ENCODE data around the gene SSX4B. TPM values are rescaled to one million over a fixed set of nuclear protein-coding genes. Genes with fewer than 3 reads are reported as not detected.
"Not testable (repeated sequence)": the region's sequence is repeated elsewhere in the genome, so short reads cannot be mapped to it uniquely, and the experiment has no call there.

SSX4B gene
- total RNA-seq, 2 donors from 2014 or later: not detected

GRCh38 chrX:48367717-48368408 is 43.9 kb downstream of the SSX4B start:
- ATAC-seq: peak; percentile 98
- not testable (repeated sequence) for H3K36me3 Mint-ChIP-seq; H3K27ac Mint-ChIP-seq; H3K9me3 Mint-ChIP-seq; DNase-seq (ENCODE audit: low spot score in 2 of 2)

DNA sequence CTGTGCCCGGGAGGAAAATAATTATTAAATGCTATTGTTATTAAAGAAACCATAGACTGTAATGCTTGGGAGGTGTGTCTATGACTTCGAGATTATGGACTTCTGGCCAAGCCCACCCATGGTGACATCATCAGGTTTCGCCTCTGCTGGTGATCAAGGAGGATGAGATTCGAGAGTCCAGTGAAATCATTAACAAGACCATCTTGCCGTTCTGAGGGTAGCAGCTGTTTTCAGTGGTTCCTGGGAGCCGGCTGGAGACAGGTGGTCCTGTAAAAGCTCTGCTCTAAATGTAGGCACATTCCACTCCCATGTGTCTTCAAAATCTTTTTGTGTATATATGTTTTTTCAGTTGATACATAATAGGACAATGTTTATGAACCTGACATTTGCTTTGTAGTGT is 52.5 kb downstream of the SSX4B start:
- not testable (repeated sequence) for H3K9me3 Mint-ChIP-seq, H3K36me3 Mint-ChIP-seq

DNA sequence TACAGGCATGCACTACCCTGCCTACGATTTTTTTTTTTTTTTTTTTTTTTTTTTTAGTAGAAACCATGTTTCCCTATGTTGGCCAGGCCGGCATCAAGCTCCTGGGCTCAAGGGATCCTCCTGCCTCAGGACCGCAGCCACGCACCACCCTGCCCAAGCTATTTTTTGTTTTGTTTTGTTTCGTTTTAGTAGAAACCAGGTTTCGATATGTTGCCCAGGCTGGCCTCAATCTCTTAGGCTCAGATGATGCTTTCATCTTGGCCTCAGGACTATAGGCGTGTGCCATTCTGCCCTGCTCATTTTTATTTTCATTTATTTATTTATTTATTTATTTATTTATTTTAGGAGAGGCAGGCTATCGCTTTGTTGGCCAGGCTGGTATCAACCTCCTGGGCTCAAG is 54.1 kb downstream of the SSX4B start:
- no peak overlapping the region for H3K27ac Mint-ChIP-seq
- ATAC-seq (no peak), DNase-seq (ENCODE audit: low spot score in 2 of 2) (no peak)
- H3K9me3 Mint-ChIP-seq: no peaks in the 10 kb centered on the region
- no peaks in the 10 kb centered on the region for H3K36me3 Mint-ChIP-seq

More for the DNA sequence above, 52.5 kb downstream of the SSX4B start:
- not testable (repeated sequence) for DNase-seq (ENCODE audit: low spot score in 2 of 2); H3K27ac Mint-ChIP-seq; ATAC-seq

- ATAC-seq; H3K27ac Mint-ChIP-seq; H3K9me3 Mint-ChIP-seq; H3K36me3 Mint-ChIP-seq; DNase-seq (ENCODE audit: low spot score in 2 of 2): not testable (repeated sequence)
Measured at GRCh38 chrX:48356315-48357094, 55.3 kb downstream of the SSX4B start, which contains the start of gene SSX3. TSS of gene SSX3 (minus strand) at chrX:48356703. CDS start at chrX:48355249, 1,454 bp downstream.

Other genes with a start within 250 kb of the SSX4B start
- gene SSX5, start 215.2 kb downstream of the SSX4B start, total RNA-seq: not detected
- not detected for gene SSX1, start 156.6 kb downstream of the SSX4B start, total RNA-seq
- gene SSX3, start 55.3 kb downstream of the SSX4B start, total RNA-seq: not detected
- not detected for gene SSX4, start 28.4 kb downstream of the SSX4B start, total RNA-seq
- 10 to 100 TPM; 46.3 to 94.5 TPM for gene SLC38A5, start 58.3 kb upstream of the SSX4B start, total RNA-seq
- 10 to 100 TPM; 58.4 to 76.6 TPM for gene FTSJ1, start 64.2 kb upstream of the SSX4B start, total RNA-seq
- 10 to 100 TPM; 10.7 to 11.8 TPM for gene PORCN, start 97.0 kb upstream of the SSX4B start, total RNA-seq
- 100 to 1,000 TPM; 107 to 176 TPM for gene EBP, start 109.8 kb upstream of the SSX4B start, total RNA-seq
- gene TBC1D25, start 127.8 kb upstream of the SSX4B start, total RNA-seq: 10 to 100 TPM; 18.8 to 22.2 TPM
- 100 to 1,000 TPM; 171 to 256 TPM for gene RBM3, start 162.5 kb upstream of the SSX4B start, total RNA-seq
- 10 to 100 TPM; 52.8 to 58.5 TPM for gene WDR13, start 185.5 kb upstream of the SSX4B start, total RNA-seq